NOMO-1 (cell line): ENCODE data around the gene KLHL10.

Experiments
- DNase-seq, 2 experiments: peaks; one replicate each; lab custom pipeline; 2025; ENCODE audit not compliant: unreplicated experiment in 2 of 2; lab: John Stamatoyannopoulos, UW

Gene KLHL10

DNA sequence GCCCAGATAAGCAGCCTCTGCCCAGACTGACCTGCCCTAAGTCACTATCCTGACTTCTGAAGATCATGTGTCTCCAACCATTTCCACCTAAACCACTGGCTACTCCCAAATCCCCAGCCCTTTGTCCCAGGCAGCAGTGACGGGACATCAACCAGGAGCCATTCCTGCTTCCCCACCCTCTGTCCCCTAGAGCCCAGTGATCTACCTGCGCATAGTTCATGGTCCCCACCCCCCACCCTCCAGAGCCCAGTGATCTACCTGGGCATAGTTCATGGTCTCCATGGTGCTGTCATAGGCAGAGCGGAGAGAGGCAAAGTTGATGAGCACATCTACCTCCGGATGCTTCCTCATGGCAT, 54.4 kb downstream of the KLHL10 start:
- DNase-seq: no peak

DNA sequence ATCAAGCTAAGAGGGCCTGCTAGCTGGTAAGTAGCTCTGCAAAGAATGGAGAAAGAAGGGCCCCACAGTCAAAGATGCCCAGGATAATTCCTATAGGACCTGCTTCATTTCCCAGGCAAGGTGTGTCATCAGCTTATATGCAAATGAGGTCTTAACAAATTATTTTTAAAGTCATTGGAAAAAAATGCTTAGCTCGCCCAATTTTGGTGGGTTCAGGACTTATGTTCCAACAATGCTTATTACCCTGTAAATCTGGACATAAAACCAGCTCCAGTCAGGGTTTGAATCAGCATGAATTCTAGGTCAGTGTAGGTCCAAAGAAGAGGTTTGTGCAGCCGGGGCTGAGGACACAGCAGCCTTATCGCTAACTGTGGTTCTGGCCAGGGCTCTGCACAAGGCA, 55.8 kb downstream of the KLHL10 start:
- DNase-seq: no peak

DNA sequence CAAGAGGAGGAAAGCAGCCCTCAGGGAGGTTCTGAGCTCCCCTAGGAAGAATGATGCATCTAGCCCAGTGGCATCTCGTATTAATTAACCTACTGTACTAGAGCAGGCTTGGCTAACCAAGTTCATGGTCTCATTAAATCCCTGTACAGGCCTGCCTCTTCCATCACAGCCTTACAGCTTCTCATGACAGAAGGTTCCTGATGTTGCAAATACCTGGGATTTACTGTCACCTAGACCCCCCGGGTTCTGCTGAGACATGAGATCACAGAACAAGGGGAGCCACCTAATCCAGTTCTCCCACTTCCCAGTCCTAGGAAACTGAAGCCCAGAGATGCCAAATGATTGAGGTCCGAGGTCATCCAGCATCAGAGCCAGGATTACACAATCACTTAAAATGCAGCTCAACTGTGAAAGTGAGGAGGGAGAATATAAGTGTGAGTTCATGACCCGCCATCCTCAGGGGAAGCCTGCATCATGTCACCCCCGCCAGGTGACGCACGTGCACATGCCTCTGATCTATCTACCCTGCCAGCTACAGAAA, 57.2 kb downstream of the KLHL10 start:
- no peak for DNase-seq

DNA sequence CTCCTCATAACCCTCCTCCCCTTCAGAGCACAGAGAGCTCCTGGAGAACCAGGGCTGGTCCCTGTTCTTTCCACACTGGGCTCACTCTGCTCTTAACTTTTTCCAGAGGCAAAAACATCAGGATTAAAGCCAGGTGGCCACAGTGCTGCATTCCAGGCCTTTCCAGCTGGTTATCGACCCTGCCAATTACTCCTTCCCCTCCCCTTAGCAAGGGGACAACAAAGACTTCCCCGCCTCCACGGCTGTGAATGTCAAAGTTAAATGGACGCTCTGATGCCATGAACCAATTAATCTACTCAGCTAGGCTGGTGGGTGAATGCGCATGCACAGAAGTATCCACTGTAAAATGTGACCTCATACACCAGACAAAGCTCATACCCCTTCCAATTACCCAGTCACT, 58.0 kb downstream of the KLHL10 start:
- no peak for DNase-seq

DNA sequence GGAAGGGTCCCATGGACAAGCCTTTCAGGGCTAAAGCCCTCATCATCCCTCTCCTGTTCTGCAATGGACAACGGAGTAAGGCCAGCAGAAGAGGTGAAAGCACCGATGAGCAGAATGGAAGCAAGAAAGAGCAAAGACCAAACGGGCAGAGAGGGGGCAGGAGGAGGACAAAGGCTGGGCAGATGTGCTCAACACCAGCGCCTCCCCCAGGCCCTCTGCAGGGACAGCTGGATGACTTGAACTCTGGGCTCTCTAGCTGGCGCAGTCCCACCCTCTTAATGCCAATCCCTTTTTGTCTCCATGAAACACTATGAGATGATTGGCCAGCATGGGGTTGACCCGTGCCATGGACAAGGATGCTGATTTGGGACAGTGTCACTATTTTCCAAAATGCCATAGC, 59.1 kb downstream of the KLHL10 start:
- DNase-seq: no peak
